Type B pancreatic cell (in vitro differentiated cells): ENCODE results near the gene POU2F3. TPM values are rescaled to one million over a fixed set of nuclear protein-coding genes. Genes with fewer than 3 reads are reported as not detected.

Source experiments
- DNase-seq: peaks from one replicate; pipeline ENCODE4 v3.0.0; 2021; ENCODE audit warnings: mixed read lengths; ENCODE audit not compliant: unreplicated experiment; ENCODE audit errors: extremely low spot score
- H3K27ac Mint-ChIP-seq: 2 replicates; pipeline ENCODE4 v1.8.0; 2021; ENCODE audit warnings: mild to moderate bottlenecking, mixed read lengths
- H3K27me3 Mint-ChIP-seq: 2 replicates; pipeline ENCODE4 v1.8.0; 2021; ENCODE audit warnings: mixed read lengths
- H3K36me3 Mint-ChIP-seq: 2 replicates; pipeline ENCODE4 v1.8.0; 2021; ENCODE audit warnings: mixed read lengths
- H3K4me1 Mint-ChIP-seq: one replicate; pipeline ENCODE4 v1.8.0; 2021; ENCODE audit warnings: mixed read lengths; ENCODE audit not compliant: unreplicated experiment
- H3K4me3 Mint-ChIP-seq: 2 replicates; pipeline ENCODE4 v1.8.0; 2021; ENCODE audit warnings: mild to moderate bottlenecking, mixed read lengths
- H3K9me3 Mint-ChIP-seq: 2 replicates; pipeline ENCODE4 v1.8.0; 2021; ENCODE audit warnings: mixed read lengths
- CTCF ChIP-seq: fragments of 200-600 bp; sonication (generic); conservative IDR thresholded peaks from 2 replicates; pipeline ENCODE4 v1.5.0; 2021; ENCODE audit warnings: antibody characterized with exemption, mild to moderate bottlenecking
- total RNA-seq: library from RNA; stranded (reverse); gene quantifications from 2 replicates; pipeline ENCODE4 v1.2.1, GENCODE V29; 2021; ENCODE audit warnings: low replicate concordance

Gene POU2F3
- total RNA-seq, 1 donor from 2014 or later, result 1.4 TPM

GRCh38 chr11:120235024-120235628 lies 4.8 kb upstream of the POU2F3 start:
- Mint-ChIP-seq H3K36me3 (no peaks in the 10 kb centered on the region), H3K27me3 (peaks cover 62% of the 10 kb centered on the region), H3K4me3 (no peak overlapping the region), H3K27ac (peak overlapping the region; percentile 15), H3K9me3 (no peaks in the 10 kb centered on the region), H3K4me1 (peaks cover 9% of the 10 kb centered on the region)
- DNase-seq, result peak; percentile 79
- TF ChIP-seq CTCF, result peak; percentile 87

- TF ChIP-seq CTCF, result no peak
- H3K4me1 Mint-ChIP-seq, result peaks cover 13% of the 10 kb centered on the region
- H3K27ac Mint-ChIP-seq, result peak overlapping the region; percentile 80
- no peak overlapping the region for H3K4me3 Mint-ChIP-seq
- peaks cover 75% of the 10 kb centered on the region for H3K27me3 Mint-ChIP-seq
- no peaks in the 10 kb centered on the region for H3K36me3 Mint-ChIP-seq
- no peak for DNase-seq
- no peaks in the 10 kb centered on the region for H3K9me3 Mint-ChIP-seq
Measured at GRCh38 chr11:120236169-120237107, 3.5 kb upstream of the POU2F3 start.

GRCh38 chr11:120238968-120239620 lies 846 bp upstream of the POU2F3 start:
- H3K36me3 Mint-ChIP-seq, result no peaks in the 10 kb centered on the region
- peaks cover 82% of the 10 kb centered on the region for H3K27me3 Mint-ChIP-seq
- DNase-seq, result no peak
- peaks cover 13% of the 10 kb centered on the region for H3K4me1 Mint-ChIP-seq
- no peak for TF ChIP-seq CTCF
- no peaks in the 10 kb centered on the region for H3K9me3 Mint-ChIP-seq
- no peak overlapping the region for H3K27ac Mint-ChIP-seq
- H3K4me3 Mint-ChIP-seq, result peak overlapping the region; percentile 66

GRCh38 chr11:120240866-120241265 lies 926 bp downstream of the POU2F3 start:
- Mint-ChIP-seq H3K27me3 (peaks cover 88% of the 10 kb centered on the region), H3K4me1 (peaks cover 4% of the 10 kb centered on the region), H3K4me3 (peak overlapping the region; percentile 73), H3K27ac (no peak overlapping the region), H3K9me3 (no peaks in the 10 kb centered on the region), H3K36me3 (no peaks in the 10 kb centered on the region)
- DNase-seq, result no peak
- TF ChIP-seq CTCF, result no peak

GRCh38 chr11:120241277-120241676 lies 1.3 kb downstream of the POU2F3 start:
- no peak for DNase-seq
- H3K4me3 Mint-ChIP-seq, result no peak overlapping the region
- H3K36me3 Mint-ChIP-seq, result no peaks in the 10 kb centered on the region
- no peak overlapping the region for H3K27ac Mint-ChIP-seq
- TF ChIP-seq CTCF, result no peak
- peaks cover 4% of the 10 kb centered on the region for H3K4me1 Mint-ChIP-seq
- no peaks in the 10 kb centered on the region for H3K9me3 Mint-ChIP-seq
- H3K27me3 Mint-ChIP-seq, result peaks cover 89% of the 10 kb centered on the region
